Glutamatergic neuron (in vitro differentiated cells): Measurements from ENCODE around the gene TRAF4. TPM values are rescaled to one million over a fixed set of nuclear protein-coding genes. Genes with fewer than 3 reads are reported as not detected.

Source experiments
- DNase-seq: peaks from one replicate; pipeline ENCODE4 v3.0.0; 2022
- H3K27ac Mint-ChIP-seq: one replicate; pipeline ENCODE4 v1.8.0; 2020; ENCODE audit warnings: mild to moderate bottlenecking, mixed read lengths, inconsistent platforms; ENCODE audit not compliant: unreplicated experiment
- H3K27me3 Mint-ChIP-seq: one replicate; pipeline ENCODE4 v1.8.0; 2020; ENCODE audit warnings: mild to moderate bottlenecking, moderate library complexity, mixed read lengths, inconsistent platforms; ENCODE audit not compliant: unreplicated experiment
- H3K36me3 Mint-ChIP-seq: one replicate; pipeline ENCODE4 v1.8.0; 2020; ENCODE audit warnings: mild to moderate bottlenecking, mixed read lengths, inconsistent platforms; ENCODE audit not compliant: unreplicated experiment
- H3K4me1 Mint-ChIP-seq: one replicate; pipeline ENCODE4 v1.8.0; 2020; ENCODE audit warnings: mild to moderate bottlenecking, low read depth, mixed read lengths, inconsistent platforms; ENCODE audit not compliant: unreplicated experiment
- H3K4me3 Mint-ChIP-seq: one replicate; pipeline ENCODE4 v1.8.0; 2020; ENCODE audit warnings: mild to moderate bottlenecking, mixed read lengths, inconsistent platforms; ENCODE audit not compliant: unreplicated experiment
- H3K9me3 Mint-ChIP-seq: one replicate; pipeline ENCODE4 v1.8.0; 2020; ENCODE audit warnings: mild to moderate bottlenecking, moderate library complexity, mixed read lengths, inconsistent platforms; ENCODE audit not compliant: unreplicated experiment
- CTCF ChIP-seq: fragments of 200-600 bp; sonication (generic); IDR thresholded peaks from one replicate; pipeline ENCODE4 v1.5.0; 2021; ENCODE audit not compliant: partially characterized antibody, unreplicated experiment
- total RNA-seq: library from RNA; stranded (reverse); fragmentation: NEBNext Ultra II Directional; extraction: Animal tissue kit (Norgen Biotek cat#: 25700); gene quantifications from one replicate; pipeline ENCODE4 v1.2.1, GENCODE V29; 2021; ENCODE audit not compliant: unreplicated experiment

Gene TRAF4
- total RNA-seq, 1 donor from 2014 or later: 373 TPM

DNA sequence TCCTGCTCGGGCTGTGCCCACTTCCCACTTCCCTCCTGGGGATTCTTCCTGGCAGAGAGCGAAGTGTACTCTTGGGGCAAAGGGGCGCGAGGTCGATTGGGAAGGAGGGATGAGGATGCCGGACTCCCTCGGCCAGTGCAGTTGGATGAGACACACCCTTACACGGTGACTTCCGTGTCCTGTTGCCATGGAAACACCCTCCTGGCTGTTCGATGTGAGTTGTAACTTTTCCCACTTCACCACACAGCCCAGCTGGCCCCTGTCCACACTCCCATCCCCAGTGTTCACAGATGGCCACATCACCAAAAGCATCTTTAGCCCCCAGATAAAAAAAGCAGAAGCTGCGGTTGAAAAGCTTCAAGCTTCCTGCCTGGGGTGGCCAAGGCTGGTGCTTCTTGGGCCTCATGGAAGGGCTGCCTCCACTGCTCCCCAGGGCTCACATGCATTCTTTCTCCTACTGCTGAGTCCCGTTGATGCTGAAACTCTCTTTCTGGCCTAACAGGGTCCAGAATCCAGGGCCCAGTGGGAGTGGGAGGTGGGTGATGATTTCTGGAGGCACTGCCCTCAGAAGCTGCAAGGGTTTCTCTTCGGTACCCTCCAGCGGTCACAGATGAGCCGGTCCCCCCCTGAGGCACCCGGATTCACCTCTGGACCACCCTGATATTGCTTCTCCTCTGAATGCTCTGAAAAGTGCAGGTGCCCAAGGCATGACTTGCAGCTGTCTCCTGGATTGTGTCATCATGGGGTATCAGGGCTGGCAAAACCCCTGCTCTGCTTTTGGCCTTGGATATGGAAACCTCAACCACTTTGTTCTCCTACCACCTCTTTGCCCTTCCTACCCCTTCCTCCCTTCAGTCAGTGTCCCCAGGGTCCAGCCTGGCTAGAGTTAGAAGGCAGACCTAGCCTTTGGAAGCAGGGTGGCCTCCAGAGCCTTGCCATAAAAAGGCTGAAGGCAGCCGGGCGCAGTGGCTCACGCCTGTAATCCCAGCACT, 2.2 kb upstream of the TRAF4 start:
- no peak for TF ChIP-seq CTCF
- peaks cover 4% of the 10 kb centered on the region for H3K36me3 Mint-ChIP-seq
- H3K27ac Mint-ChIP-seq: peak overlapping the region; percentile 48
- no peak for DNase-seq
- peaks cover 16% of the 10 kb centered on the region for H3K4me1 Mint-ChIP-seq
- peaks cover 25% of the 10 kb centered on the region for H3K9me3 Mint-ChIP-seq
- H3K27me3 Mint-ChIP-seq: peaks cover 19% of the 10 kb centered on the region
- no peak overlapping the region for H3K4me3 Mint-ChIP-seq

GRCh38 chr17:28744104-28744971, 527 bp downstream of the TRAF4 start:
- peaks cover 27% of the 10 kb centered on the region for H3K27me3 Mint-ChIP-seq
- peaks cover 28% of the 10 kb centered on the region for H3K9me3 Mint-ChIP-seq
- peak; percentile 91 for DNase-seq
- H3K4me3 Mint-ChIP-seq: peak overlapping the region; percentile 90
- no peaks in the 10 kb centered on the region for H3K36me3 Mint-ChIP-seq
- peak overlapping the region; percentile 96 for H3K27ac Mint-ChIP-seq
- peaks cover 19% of the 10 kb centered on the region for H3K4me1 Mint-ChIP-seq
- no peak for TF ChIP-seq CTCF

DNA sequence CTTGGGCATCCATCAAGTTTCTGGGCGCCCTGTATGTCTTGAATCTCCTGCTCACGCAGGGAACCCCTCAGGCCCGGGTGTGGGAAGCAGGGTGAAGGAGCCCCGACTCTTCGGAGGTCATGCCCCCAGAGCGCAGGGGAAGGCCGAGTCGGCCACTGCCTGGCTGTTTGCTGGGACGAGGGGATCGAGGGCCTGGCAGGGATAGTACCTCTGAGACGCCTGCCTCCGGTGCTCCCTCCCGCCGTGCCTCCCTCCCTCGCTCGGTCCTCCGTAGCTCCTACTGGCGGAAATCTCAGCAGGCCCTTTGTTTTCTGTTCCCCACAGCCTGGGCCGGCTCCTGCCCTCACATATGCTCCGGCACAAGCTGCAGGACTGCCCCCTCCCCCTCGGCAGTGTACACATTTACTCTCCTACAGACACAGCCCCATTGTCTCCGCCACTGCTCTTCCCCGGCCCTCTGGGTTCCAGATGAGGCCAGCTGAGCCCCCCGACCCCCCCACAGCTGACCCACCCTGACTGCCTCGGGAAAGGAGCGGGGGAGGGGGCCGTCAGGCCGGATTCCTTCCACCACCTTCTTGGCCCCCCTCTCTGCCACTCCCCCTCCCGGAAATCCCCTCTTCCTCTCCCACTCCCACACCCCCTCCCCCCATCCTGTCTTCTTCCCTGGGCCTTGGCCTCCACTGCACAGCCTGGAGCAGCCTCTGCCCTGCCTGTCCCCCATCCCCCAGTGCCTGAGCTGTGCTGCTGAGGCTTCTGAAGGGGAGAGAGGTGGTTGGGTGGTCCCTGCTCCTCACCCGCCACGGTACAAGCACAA, 1.4 kb downstream of the TRAF4 start:
- peaks cover 19% of the 10 kb centered on the region for H3K4me1 Mint-ChIP-seq
- peak overlapping the region; percentile 90 for H3K4me3 Mint-ChIP-seq
- peak overlapping the region; percentile 96 for H3K27ac Mint-ChIP-seq
- TF ChIP-seq CTCF: no peak
- peaks cover 28% of the 10 kb centered on the region for H3K9me3 Mint-ChIP-seq
- H3K36me3 Mint-ChIP-seq: no peaks in the 10 kb centered on the region
- DNase-seq: peak; percentile 85
- H3K27me3 Mint-ChIP-seq: peaks cover 27% of the 10 kb centered on the region

DNA sequence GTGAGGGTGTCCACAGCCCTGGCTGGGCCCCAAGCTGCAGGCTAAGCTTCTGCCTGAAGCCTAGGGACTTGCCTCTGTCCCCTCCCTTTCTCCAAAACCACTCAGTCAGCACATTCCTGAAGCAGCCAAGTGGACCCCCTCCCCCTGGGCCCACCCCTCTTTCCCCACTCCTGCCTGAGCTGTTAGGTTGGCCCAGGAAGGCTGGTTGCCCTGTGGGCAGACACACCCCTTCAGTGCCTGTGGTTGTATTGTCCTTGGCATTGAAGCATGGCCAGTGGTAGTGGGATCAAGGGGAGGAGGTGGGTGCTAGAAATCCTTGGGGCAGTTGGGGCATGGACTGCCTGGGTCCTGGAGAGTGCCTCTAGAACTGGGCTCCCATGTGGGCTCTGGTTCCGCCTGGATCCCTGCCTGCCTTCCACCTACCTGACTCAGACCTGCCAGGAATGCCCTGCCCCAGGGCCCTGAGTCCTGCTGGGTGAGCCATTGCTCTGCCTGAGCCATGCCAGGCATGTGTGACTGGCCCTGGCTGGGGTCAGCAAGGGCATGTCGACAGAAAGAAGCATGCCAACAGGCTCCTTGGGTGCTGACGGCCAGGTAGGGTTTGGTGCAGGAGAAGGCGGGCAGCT, 2.1 kb downstream of the TRAF4 start:
- peaks cover 32% of the 10 kb centered on the region for H3K27me3 Mint-ChIP-seq

More for the DNA sequence above, 2.1 kb downstream of the TRAF4 start:
- peak overlapping the region; percentile 90 for H3K4me3 Mint-ChIP-seq
- peaks cover 28% of the 10 kb centered on the region for H3K9me3 Mint-ChIP-seq
- H3K27ac Mint-ChIP-seq: peak overlapping the region; percentile 96
- DNase-seq: no peak
- no peaks in the 10 kb centered on the region for H3K36me3 Mint-ChIP-seq
- TF ChIP-seq CTCF: no peak
- peaks cover 22% of the 10 kb centered on the region for H3K4me1 Mint-ChIP-seq
